ENCODE data around the gene CLUH. TPM values are rescaled to one million over a fixed set of nuclear protein-coding genes. Genes with fewer than 3 reads are reported as not detected.

Gene CLUH
- polyA plus RNA-seq, 1 experiment = 13.4 TPM

- peaks cover 21% of the 10 kb centered on the region for H3K36me3 ChIP-seq (ENCODE audit: control insufficient read depth, insufficient read depth, low read length)
- H3K27me3 ChIP-seq (ENCODE audit: control insufficient read depth, insufficient read depth, low read length) = no peaks in the 10 kb centered on the region
- TF ChIP-seq CTCF (IDR thresholded peaks at IDR 0.05; ENCODE audit: insufficient read depth, low read depth, low read length) = no peak
- no peak for DNase-seq (ENCODE audit: low read depth)
- POLR2A ChIA-PET = no interaction called here
- CTCF ChIA-PET = no interaction called here
- H3K4me3 ChIP-seq (ENCODE audit: low read depth, low read length) = no peak overlapping the region
Observed at GRCh38 chr17:2692781-2693135, 18.8 kb downstream of the CLUH start.

- DNase-seq (ENCODE audit: low read depth) = no peak
- POLR2A ChIA-PET = no interaction called here
- H3K4me3 ChIP-seq (ENCODE audit: low read depth, low read length) = no peak overlapping the region
- H3K36me3 ChIP-seq (ENCODE audit: control insufficient read depth, insufficient read depth, low read length) = peaks cover 18% of the 10 kb centered on the region
- H3K27me3 ChIP-seq (ENCODE audit: control insufficient read depth, insufficient read depth, low read length) = no peaks in the 10 kb centered on the region
- no peak for TF ChIP-seq CTCF (IDR thresholded peaks at IDR 0.05; ENCODE audit: insufficient read depth, low read depth, low read length)
- CTCF ChIA-PET = no interaction called here
Observed at GRCh38 chr17:2691965-2692780, 19.4 kb downstream of the CLUH start.

- no peaks in the 10 kb centered on the region for H3K27me3 ChIP-seq (ENCODE audit: control insufficient read depth, insufficient read depth, low read length)
- TF ChIP-seq CTCF (IDR thresholded peaks at IDR 0.05; ENCODE audit: insufficient read depth, low read depth, low read length) = no peak
- CTCF ChIA-PET = no interaction called here
- H3K36me3 ChIP-seq (ENCODE audit: control insufficient read depth, insufficient read depth, low read length) = peaks cover 15% of the 10 kb centered on the region
- H3K4me3 ChIP-seq (ENCODE audit: low read depth, low read length) = no peak overlapping the region
- DNase-seq (ENCODE audit: low read depth) = no peak
- POLR2A ChIA-PET = no interaction called here
Observed at GRCh38 chr17:2691069-2691871, 20.3 kb downstream of the CLUH start.

GRCh38 chr17:2690165-2691068 lies 21.1 kb downstream of the CLUH start:
- TF ChIP-seq CTCF (IDR thresholded peaks at IDR 0.05; ENCODE audit: insufficient read depth, low read depth, low read length) = no peak
- DNase-seq (ENCODE audit: low read depth) = no peak
- CTCF ChIA-PET = no interaction called here

More at GRCh38 chr17:2690165-2691068, 21.1 kb downstream of the CLUH start:
- POLR2A ChIA-PET = no interaction called here
- peaks cover 13% of the 10 kb centered on the region for H3K36me3 ChIP-seq (ENCODE audit: control insufficient read depth, insufficient read depth, low read length)
- H3K4me3 ChIP-seq (ENCODE audit: low read depth, low read length) = no peak overlapping the region
- no peaks in the 10 kb centered on the region for H3K27me3 ChIP-seq (ENCODE audit: control insufficient read depth, insufficient read depth, low read length)
